HepG2 (cell line): Measurements from ENCODE around the gene TMEM79. TPM values are rescaled to one million over a fixed set of nuclear protein-coding genes. Genes with fewer than 3 reads are reported as not detected.

Source experiments
- ELF3 ChIP-seq: IDR thresholded peaks from 2 replicates; pipeline ENCODE4 v1.6.1; 2016; ENCODE audit warnings: missing genetic modification reagents, missing compliant biosample characterization
- MATR3 ChIP-seq: sonication (generic); formaldehyde crosslinking; IDR thresholded peaks from 2 replicates; pipeline ENCODE4 v1.4.0; 2020; ENCODE audit warnings: missing genetic modification reagents
- SIN3A ChIP-seq: IDR thresholded peaks from 2 replicates; pipeline ENCODE4 v1.6.1; 2011; ENCODE audit warnings: low read depth, mild to moderate bottlenecking, control low read depth, low read length, borderline replicate concordance
- XBP1 ChIP-seq: sonication (generic); formaldehyde crosslinking; IDR thresholded peaks from 2 replicates; pipeline ENCODE4 v1.5.0; 2020; ENCODE audit warnings: missing genetic modification reagents
- ZBTB42 ChIP-seq: sonication (generic); formaldehyde crosslinking; IDR thresholded peaks from 2 replicates; pipeline ENCODE4 v1.5.0; 2020; ENCODE audit warnings: mild to moderate bottlenecking, missing genetic modification reagents
- ZNF20 ChIP-seq: sonication (generic); formaldehyde crosslinking; IDR thresholded peaks from 2 replicates; pipeline ENCODE4 v1.4.0; 2020; ENCODE audit warnings: mild to moderate bottlenecking, moderate library complexity, missing genetic modification reagents
- ZNF3 ChIP-seq: IDR thresholded peaks from 2 replicates; pipeline ENCODE4 v1.7.0; 2017; ENCODE audit warnings: inconsistent platforms
- ZNF468 ChIP-seq: sonication (generic); formaldehyde crosslinking; IDR thresholded peaks from 2 replicates; pipeline ENCODE4 v1.8.0; 2022; ENCODE audit warnings: mild to moderate bottlenecking, moderate library complexity, missing genetic modification reagents
- ZNF484 ChIP-seq: sonication (generic); formaldehyde crosslinking; IDR thresholded peaks from 2 replicates; pipeline ENCODE4 v1.5.1; 2020; ENCODE audit warnings: mild to moderate bottlenecking, low read depth, missing genetic modification reagents, borderline replicate concordance
- ZNF549 ChIP-seq: sonication (generic); formaldehyde crosslinking; IDR thresholded peaks from 2 replicates; pipeline ENCODE4 v1.5.0; 2020; ENCODE audit warnings: missing genetic modification reagents
- polyA plus RNA-seq, 8 experiments: library from polyadenylated mRNA; depleted of rRNA in 3 of 8; stranded (reverse) in 7 of 8; unstranded in 1 of 8; fragments of >200 nt; fragmentation: Illumina TruSeq in 4 of 8; extraction: Trizol in 4 of 8; gene quantifications; 2 replicates each; pipeline versions ENCODE4 v1.2.1 to v1.2.3, GENCODE V29; 2011 to 2016; ENCODE audit warnings: low read depth in 4 of 8, missing spikeins in 1 of 8, mixed read lengths in 1 of 8; ENCODE audit not compliant: insufficient read depth in 1 of 8
- total RNA-seq, 5 experiments: library from RNA; depleted of rRNA; stranded (reverse); fragments of >200 nt; fragmentation: Illumina TruSeq; extraction: Trizol; gene quantifications; 2 replicates each; pipeline ENCODE4 v1.2.3, GENCODE V29; 2016; ENCODE audit warnings: low read depth in 1 of 5
- TF ChIP-seq, protein P1 (sequence below): sonication (generic); formaldehyde crosslinking; IDR thresholded peaks from 2 replicates; pipeline ENCODE4 v1.9.0; 2021; ENCODE audit warnings: mild to moderate bottlenecking, missing genetic modification reagents
- TF ChIP-seq, protein P2 (sequence below): sonication (generic); formaldehyde crosslinking; IDR thresholded peaks from 2 replicates; pipeline ENCODE4 v1.4.0; 2020; ENCODE audit warnings: mild to moderate bottlenecking, missing genetic modification reagents

The TMEM79 gene
- total and polyA plus RNA-seq, 2 of the 13 experiments (the other 11 are each of a cell fraction or from before 2014, with no cell fraction given): 1.2 to 1.9 TPM

DNA sequence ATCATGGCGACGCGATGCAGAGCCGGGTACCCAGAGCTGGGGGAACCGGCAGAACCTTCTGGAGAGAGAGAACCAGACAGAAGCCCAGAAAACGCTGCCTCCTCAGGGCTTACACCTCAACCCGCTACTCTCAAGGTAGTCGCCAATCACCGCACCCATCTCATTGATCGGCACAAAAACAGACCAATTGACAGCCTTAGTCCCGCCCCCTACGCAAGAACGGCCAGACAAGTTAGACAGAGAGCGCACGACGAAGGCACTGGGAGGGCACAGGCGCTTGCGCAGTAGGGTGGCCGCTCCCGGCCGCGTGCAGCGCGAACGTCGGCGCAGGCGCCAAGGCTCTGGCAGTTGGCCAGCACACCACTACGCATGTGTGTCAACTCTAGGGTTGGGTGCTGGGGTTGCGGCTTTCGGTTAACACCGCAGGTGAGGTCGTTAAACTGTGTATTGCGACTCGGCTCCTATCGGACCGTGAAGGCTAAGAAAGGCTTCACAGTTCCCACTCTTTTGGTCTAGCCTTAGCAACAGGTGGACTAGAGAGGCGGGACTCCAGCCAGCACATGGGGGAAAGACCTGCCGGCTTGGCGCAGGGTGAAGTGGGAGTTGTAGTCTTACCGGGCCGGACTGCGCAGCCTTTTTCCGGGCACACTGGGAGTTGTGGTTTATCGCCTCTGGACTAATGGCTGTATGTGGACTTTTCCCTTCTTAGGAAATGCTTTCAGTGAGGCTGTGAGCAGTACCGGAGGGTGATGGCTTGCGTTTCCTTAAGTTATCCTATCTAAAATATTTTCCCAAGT lies 54.3 kb downstream of the TMEM79 start, which contains the start of the genes CCT3 and TSACC (continued):
- TF ChIP-seq, protein P1, sequence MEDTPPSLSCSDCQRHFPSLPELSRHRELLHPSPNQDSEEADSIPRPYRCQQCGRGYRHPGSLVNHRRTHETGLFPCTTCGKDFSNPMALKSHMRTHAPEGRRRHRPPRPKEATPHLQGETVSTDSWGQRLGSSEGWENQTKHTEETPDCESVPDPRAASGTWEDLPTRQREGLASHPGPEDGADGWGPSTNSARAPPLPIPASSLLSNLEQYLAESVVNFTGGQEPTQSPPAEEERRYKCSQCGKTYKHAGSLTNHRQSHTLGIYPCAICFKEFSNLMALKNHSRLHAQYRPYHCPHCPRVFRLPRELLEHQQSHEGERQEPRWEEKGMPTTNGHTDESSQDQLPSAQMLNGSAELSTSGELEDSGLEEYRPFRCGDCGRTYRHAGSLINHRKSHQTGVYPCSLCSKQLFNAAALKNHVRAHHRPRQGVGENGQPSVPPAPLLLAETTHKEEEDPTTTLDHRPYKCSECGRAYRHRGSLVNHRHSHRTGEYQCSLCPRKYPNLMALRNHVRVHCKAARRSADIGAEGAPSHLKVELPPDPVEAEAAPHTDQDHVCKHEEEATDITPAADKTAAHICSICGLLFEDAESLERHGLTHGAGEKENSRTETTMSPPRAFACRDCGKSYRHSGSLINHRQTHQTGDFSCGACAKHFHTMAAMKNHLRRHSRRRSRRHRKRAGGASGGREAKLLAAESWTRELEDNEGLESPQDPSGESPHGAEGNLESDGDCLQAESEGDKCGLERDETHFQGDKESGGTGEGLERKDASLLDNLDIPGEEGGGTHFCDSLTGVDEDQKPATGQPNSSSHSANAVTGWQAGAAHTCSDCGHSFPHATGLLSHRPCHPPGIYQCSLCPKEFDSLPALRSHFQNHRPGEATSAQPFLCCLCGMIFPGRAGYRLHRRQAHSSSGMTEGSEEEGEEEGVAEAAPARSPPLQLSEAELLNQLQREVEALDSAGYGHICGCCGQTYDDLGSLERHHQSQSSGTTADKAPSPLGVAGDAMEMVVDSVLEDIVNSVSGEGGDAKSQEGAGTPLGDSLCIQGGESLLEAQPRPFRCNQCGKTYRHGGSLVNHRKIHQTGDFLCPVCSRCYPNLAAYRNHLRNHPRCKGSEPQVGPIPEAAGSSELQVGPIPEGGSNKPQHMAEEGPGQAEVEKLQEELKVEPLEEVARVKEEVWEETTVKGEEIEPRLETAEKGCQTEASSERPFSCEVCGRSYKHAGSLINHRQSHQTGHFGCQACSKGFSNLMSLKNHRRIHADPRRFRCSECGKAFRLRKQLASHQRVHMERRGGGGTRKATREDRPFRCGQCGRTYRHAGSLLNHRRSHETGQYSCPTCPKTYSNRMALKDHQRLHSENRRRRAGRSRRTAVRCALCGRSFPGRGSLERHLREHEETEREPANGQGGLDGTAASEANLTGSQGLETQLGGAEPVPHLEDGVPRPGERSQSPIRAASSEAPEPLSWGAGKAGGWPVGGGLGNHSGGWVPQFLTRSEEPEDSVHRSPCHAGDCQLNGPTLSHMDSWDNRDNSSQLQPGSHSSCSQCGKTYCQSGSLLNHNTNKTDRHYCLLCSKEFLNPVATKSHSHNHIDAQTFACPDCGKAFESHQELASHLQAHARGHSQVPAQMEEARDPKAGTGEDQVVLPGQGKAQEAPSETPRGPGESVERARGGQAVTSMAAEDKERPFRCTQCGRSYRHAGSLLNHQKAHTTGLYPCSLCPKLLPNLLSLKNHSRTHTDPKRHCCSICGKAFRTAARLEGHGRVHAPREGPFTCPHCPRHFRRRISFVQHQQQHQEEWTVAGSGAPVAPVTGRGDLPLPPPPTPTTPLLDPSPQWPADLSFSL (CRISPR knock-in tag): peak; percentile 43; the same call in 1 of the 2 replicates
- TF ChIP-seq, protein P2, sequence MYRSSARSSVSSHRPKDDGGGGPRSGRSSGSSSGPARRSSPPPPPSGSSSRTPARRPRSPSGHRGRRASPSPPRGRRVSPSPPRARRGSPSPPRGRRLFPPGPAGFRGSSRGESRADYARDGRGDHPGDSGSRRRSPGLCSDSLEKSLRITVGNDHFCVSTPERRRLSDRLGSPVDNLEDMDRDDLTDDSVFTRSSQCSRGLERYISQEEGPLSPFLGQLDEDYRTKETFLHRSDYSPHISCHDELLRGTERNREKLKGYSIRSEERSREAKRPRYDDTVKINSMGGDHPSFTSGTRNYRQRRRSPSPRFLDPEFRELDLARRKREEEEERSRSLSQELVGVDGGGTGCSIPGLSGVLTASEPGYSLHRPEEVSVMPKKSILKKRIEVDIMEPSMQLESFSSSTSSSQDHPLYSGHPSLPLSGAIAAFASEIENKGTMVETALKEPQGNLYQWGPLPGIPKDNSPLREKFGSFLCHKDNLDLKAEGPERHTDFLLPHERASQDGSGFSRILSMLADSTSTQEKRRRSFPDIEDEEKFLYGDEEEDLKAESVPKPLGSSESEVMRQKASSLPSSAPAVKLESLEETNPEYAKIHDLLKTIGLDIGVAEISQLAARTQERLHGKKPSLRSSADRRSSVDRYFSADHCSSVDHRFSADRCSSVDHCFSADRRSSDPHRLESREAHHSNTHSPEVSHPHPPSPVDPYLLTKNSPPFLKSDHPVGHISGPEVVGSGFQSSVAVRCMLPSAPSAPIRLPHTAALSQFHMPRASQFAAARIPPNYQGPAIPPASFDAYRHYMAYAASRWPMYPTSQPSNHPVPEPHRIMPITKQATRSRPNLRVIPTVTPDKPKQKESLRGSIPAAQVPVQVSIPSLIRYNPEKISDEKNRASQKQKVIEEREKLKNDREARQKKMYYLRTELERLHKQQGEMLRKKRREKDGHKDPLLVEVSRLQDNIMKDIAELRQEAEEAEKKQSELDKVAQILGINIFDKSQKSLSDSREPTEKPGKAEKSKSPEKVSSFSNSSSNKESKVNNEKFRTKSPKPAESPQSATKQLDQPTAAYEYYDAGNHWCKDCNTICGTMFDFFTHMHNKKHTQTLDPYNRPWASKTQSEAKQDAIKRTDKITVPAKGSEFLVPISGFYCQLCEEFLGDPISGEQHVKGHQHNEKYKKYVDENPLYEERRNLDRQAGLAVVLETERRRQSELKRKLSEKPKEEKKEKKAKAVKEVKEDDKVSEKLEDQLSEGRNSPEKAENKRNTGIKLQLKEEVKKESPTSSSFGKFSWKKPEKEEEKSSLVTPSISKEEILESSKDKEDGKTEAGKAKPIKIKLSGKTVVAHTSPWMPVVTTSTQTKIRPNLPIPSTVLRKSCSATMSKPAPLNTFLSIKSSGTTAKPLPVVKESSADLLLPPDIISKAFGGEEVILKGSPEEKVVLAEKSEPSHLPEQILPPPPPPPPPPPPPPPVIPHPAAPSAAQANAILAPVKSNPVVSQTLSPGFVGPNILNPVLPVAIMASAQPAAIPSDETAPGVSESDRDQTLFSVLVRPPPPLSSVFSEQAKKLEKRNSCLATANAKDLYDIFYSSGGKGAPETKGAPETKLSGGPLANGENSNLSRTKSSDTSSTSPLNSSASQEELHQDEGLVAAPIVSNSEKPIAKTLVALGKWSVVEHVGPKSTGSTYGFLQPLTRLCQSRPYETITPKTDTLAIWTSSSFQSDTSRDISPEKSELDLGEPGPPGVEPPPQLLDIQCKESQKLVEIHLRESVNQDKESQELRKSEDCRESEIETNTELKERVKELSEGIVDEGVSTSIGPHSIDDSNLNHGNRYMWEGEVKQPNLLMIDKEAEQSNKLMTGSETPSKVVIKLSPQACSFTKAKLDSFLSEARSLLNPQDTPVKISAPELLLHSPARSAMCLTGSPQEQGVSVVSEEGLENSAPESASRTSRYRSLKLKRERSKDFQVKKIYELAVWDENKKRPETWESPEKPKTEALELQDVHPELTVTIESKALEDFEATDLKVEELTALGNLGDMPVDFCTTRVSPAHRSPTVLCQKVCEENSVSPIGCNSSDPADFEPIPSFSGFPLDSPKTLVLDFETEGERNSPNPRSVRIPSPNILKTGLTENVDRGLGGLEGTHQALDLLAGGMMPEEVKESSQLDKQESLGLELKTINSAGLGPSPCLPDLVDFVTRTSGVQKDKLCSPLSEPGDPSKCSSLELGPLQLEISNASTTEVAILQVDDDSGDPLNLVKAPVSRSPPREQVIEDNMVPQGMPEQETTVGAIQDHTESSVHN: no peak
- TF ChIP-seq ZNF468 (CRISPR knock-in tag) (no peak), ZNF549 (no peak), ZBTB42 (CRISPR knock-in tag) (no peak), XBP1 (CRISPR knock-in tag) (no peak), ZNF484 (CRISPR knock-in tag) (no peak), ELF3 (CRISPR knock-in tag) (peak; percentile 28; the same call in 1 of the 2 replicates), ZNF20 (CRISPR knock-in tag) (no peak), SIN3A (peak; percentile 70; the same call in 1 of the 2 replicates), ZNF3 (no peak), MATR3 (CRISPR knock-in tag) (no peak)
